GM12878 (cell line): ENCODE results near the gene ETV2. TPM values are rescaled to one million over a fixed set of nuclear protein-coding genes. Genes with fewer than 3 reads are reported as not detected.

Source experiments
- BRCA1 ChIP-seq: IDR thresholded peaks from 2 replicates; pipeline ENCODE4 v1.6.1; 2011; ENCODE audit warnings: low read depth, low read length, improper control_type of control experiment
- CTCF ChIP-seq, 3 experiments: IDR thresholded peaks in 2 of 3; conservative IDR thresholded peaks in 1 of 3; 2 replicates each; pipeline ENCODE4 v1.5.1; 2011; ENCODE audit warnings: low read depth in 3 of 3, low read length in 3 of 3, mild to moderate bottlenecking in 3 of 3, control low read depth in 2 of 3, moderate library complexity in 2 of 3, inconsistent platforms in 1 of 3, mixed read lengths in 1 of 3; ENCODE audit not compliant: control insufficient read depth in 2 of 3, insufficient read depth in 1 of 3; ENCODE audit errors: extremely low read depth in 1 of 3
- DPF2 ChIP-seq: fragments of 450-650 bp; IDR thresholded peaks from 2 replicates; pipeline ENCODE4 v1.6.1; 2017; ENCODE audit warnings: mild to moderate bottlenecking
- ELK1 ChIP-seq: IDR thresholded peaks from 2 replicates; pipeline ENCODE4 v1.6.1; 2012; ENCODE audit warnings: low read depth, low read length, improper control_type of control experiment
- GATAD2B ChIP-seq: fragments of 450-650 bp; conservative IDR thresholded peaks from 2 replicates; pipeline ENCODE4 v1.6.1; 2017; ENCODE audit warnings: low read depth, mild to moderate bottlenecking, moderate library complexity
- HCFC1 ChIP-seq: fragments of 150-350 bp; IDR thresholded peaks from 2 replicates; pipeline ENCODE4 v1.6.1; 2014; ENCODE audit warnings: low read length
- HDGF ChIP-seq: fragments of 450-650 bp; IDR thresholded peaks from 2 replicates; pipeline ENCODE4 v1.6.1; 2016; ENCODE audit warnings: antibody characterized with exemption
- NFIC ChIP-seq: IDR thresholded peaks from 2 replicates; pipeline ENCODE4 v1.6.1; 2012; ENCODE audit warnings: low read depth, mild to moderate bottlenecking, inconsistent platforms, low read length, moderate library complexity
- PBX3 ChIP-seq: IDR thresholded peaks from 2 replicates; pipeline ENCODE4 v1.6.1; 2011; ENCODE audit warnings: mild to moderate bottlenecking, low read depth, low read length, moderate library complexity; ENCODE audit not compliant: insufficient replicate concordance
- PKNOX1 ChIP-seq: fragments of 450-650 bp; IDR thresholded peaks from 2 replicates; pipeline ENCODE4 v1.6.1; 2016; ENCODE audit warnings: mild to moderate bottlenecking
- POLR2A ChIP-seq: IDR thresholded peaks from 2 replicates; pipeline ENCODE4 v1.6.1; 2011; ENCODE audit warnings: low read depth, mild to moderate bottlenecking, low read length
- RAD21 ChIP-seq: IDR thresholded peaks from 2 replicates; pipeline ENCODE4 v1.6.1; 2011; ENCODE audit warnings: mild to moderate bottlenecking, low read depth, low read length, moderate library complexity; ENCODE audit not compliant: insufficient read depth
- RUNX3 ChIP-seq: IDR thresholded peaks from 2 replicates; pipeline ENCODE4 v1.6.1; 2012; ENCODE audit warnings: low read length, inconsistent platforms
- SKIL ChIP-seq: fragments of 450-650 bp; IDR thresholded peaks from 2 replicates; pipeline ENCODE4 v1.6.1; 2017; ENCODE audit warnings: mild to moderate bottlenecking, low read depth, inconsistent platforms; ENCODE audit not compliant: poor library complexity, severe bottlenecking
- SMARCA5 ChIP-seq: fragments of 450-650 bp; IDR thresholded peaks from 2 replicates; pipeline ENCODE4 v1.6.1; 2017; ENCODE audit warnings: mild to moderate bottlenecking
- SMC3 ChIP-seq: IDR thresholded peaks from 2 replicates; pipeline ENCODE4 v1.6.1; 2011; ENCODE audit warnings: low read length, improper control_type of control experiment, borderline replicate concordance
- SUZ12 ChIP-seq: fragments of 200-600 bp; sonication (generic); IDR thresholded peaks from one replicate; pipeline ENCODE4 v1.6.1; 2018; ENCODE audit warnings: antibody characterized with exemption, mild to moderate bottlenecking; ENCODE audit not compliant: unreplicated experiment
- TCF12 ChIP-seq: IDR thresholded peaks from 2 replicates; pipeline ENCODE4 v1.6.1; 2011; ENCODE audit warnings: low read depth, mild to moderate bottlenecking, low read length
- ZBTB33 ChIP-seq: fragments of 450-650 bp; IDR thresholded peaks from 2 replicates; pipeline ENCODE4 v1.6.1; 2017; ENCODE audit warnings: mild to moderate bottlenecking
- ZNF24 ChIP-seq: fragments of 450-650 bp; IDR thresholded peaks from 2 replicates; pipeline ENCODE4 v1.6.1; 2017; ENCODE audit warnings: antibody characterized with exemption, mild to moderate bottlenecking
- ZZZ3 ChIP-seq: IDR thresholded peaks from 2 replicates; pipeline ENCODE4 v1.6.1; 2011; ENCODE audit warnings: low read depth; ENCODE audit not compliant: control insufficient read depth, insufficient read length
- polyA plus RNA-seq, 11 experiments: library from polyadenylated mRNA; depleted of rRNA in 4 of 11; unstranded in 6 of 11; stranded (reverse) in 5 of 11; fragments of >200 nt; fragmentation: Nextera tagmentation in 4 of 11; fragmentation: Illumina TruSeq in 1 of 11; extraction: Ambion mirVana in 4 of 11; extraction: Trizol in 1 of 11; gene quantifications; 1 replicate in 1 of 11; 2 replicates in 10 of 11; pipeline versions ENCODE4 v1.2.1 to v1.2.3, GENCODE V29; 2011 to 2016; ENCODE audit warnings: inconsistent platforms in 2 of 11, missing spikeins in 2 of 11, low read depth in 1 of 11
- total RNA-seq, 4 experiments: library from RNA; depleted of rRNA in 3 of 4; stranded (reverse); fragments of >200 nt in 3 of 4; fragmentation: Illumina TruSeq in 1 of 4; extraction: Trizol in 1 of 4; gene quantifications; 2 replicates each; pipeline versions ENCODE4 v1.2.1 to v1.2.3, GENCODE V29; 2013 to 2021

ETV2 gene
- total and polyA plus RNA-seq, 10 of the 15 experiments (the other 5 are each of a cell fraction or from before 2014, with no cell fraction given) = 0.10 to 1.4 (median 0.54) TPM; not detected in 1

- TF ChIP-seq PBX3 (peak; percentile 89), DPF2 (peak; percentile 64; the same call in 1 of the 2 replicates), SMC3 (no peak), NFIC (no peak), RUNX3 (peak; percentile 48), ZNF24 (no peak), TCF12 (no peak), ZBTB33 (no peak), BRCA1 (no peak), SUZ12 (no peak), RAD21 (no peak), PKNOX1 (peak; percentile 97), GATAD2B (no peak), ELK1 (no peak), CTCF (IDR thresholded peaks at IDR 0.05 in 2 of 3, conservative IDR thresholded peaks at IDR 0.05 in 1 of 3; ENCODE audit: control insufficient read depth in 2 of 3, extremely low read depth in 1 of 3, insufficient read depth in 1 of 3, low read depth in 3 of 3, low read length in 3 of 3) (no peak), SMARCA5 (no peak), ZZZ3 (no peak), SKIL (peak; percentile 28), POLR2A (no peak), HCFC1 (no peak), HDGF (peak; percentile 93)
Observed at GRCh38 chr19:35596366-35596999, 45.1 kb upstream of the ETV2 start (continued).
